ENCODE results near the gene TAS2R14.

DNA sequence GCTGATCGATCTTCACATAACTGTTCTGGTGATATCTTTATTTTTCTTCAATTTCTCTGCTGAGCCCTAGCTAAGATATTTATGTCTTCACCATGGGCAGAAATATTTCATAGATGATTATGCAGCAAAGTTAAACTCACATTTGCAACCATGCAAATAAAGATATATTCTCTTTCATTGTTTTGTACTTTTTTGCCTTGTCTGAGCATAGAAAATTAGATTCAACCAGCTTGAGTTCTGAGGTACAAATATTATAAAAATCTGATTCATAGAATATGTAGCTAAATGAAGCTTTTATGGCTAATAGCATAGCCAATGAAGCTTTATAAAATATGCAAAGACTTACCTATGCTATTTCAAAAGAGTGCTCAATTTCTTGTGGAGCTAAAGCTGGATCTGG, 29.6 kb downstream of the TAS2R14 start, which contains the start of gene TAS2R13:
- TF ChIP-seq, protein P1, sequence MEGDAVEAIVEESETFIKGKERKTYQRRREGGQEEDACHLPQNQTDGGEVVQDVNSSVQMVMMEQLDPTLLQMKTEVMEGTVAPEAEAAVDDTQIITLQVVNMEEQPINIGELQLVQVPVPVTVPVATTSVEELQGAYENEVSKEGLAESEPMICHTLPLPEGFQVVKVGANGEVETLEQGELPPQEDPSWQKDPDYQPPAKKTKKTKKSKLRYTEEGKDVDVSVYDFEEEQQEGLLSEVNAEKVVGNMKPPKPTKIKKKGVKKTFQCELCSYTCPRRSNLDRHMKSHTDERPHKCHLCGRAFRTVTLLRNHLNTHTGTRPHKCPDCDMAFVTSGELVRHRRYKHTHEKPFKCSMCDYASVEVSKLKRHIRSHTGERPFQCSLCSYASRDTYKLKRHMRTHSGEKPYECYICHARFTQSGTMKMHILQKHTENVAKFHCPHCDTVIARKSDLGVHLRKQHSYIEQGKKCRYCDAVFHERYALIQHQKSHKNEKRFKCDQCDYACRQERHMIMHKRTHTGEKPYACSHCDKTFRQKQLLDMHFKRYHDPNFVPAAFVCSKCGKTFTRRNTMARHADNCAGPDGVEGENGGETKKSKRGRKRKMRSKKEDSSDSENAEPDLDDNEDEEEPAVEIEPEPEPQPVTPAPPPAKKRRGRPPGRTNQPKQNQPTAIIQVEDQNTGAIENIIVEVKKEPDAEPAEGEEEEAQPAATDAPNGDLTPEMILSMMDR (IDR thresholded peaks at IDR 0.05; ENCODE audit: extremely low read depth in 1 of 2, insufficient read depth in 1 of 2, low read depth in 1 of 2, low read length in 2 of 2), result no peak
- TF ChIP-seq POLR2A (IDR thresholded peaks at IDR 0.05; ENCODE audit: low read depth, low read length), result no peak
- no peak for TF ChIP-seq FOS (IDR thresholded peaks at IDR 0.05; ENCODE audit: borderline replicate concordance, insufficient read depth, low read length)
- no peak for TF ChIP-seq POLR2AphosphoS5 (IDR thresholded peaks at IDR 0.05; ENCODE audit: insufficient read depth, low read depth, low read length)
- no peak for TF ChIP-seq EZH2 (IDR thresholded peaks at IDR 0.05; ENCODE audit: borderline replicate concordance, low read depth, low read length, severe bottlenecking)
- TF ChIP-seq, protein P2, sequence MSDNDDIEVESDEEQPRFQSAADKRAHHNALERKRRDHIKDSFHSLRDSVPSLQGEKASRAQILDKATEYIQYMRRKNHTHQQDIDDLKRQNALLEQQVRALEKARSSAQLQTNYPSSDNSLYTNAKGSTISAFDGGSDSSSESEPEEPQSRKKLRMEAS (IDR thresholded peaks at IDR 0.05; ENCODE audit: insufficient read depth, insufficient read length), result no peak
